KMS-11 (cell line): ENCODE results near the gene EBF4.
"Not testable (repeated sequence)": the region's sequence is repeated elsewhere in the genome, so short reads cannot be mapped to it uniquely, and the experiment has no call there.

ENCODE experiments used
- H2AFZ ChIP-seq: fragments of 200-600 bp; sonication (generic); 2 replicates; pipeline ENCODE4 v1.6.1; 2016; ENCODE audit warnings: antibody characterized with exemption, mixed run types, low read depth
- H3K27ac ChIP-seq: fragments of 200-600 bp; sonication (generic); 2 replicates; pipeline ENCODE4 v1.6.1; 2016; ENCODE audit warnings: mild to moderate bottlenecking, mixed run types
- H3K27me3 ChIP-seq: fragments of 200-600 bp; sonication (generic); 2 replicates; pipeline ENCODE4 v1.6.1; 2017; ENCODE audit warnings: mild to moderate bottlenecking, low read depth, mixed run types, moderate library complexity; ENCODE audit not compliant: insufficient read depth
- H3K36me3 ChIP-seq: fragments of 200-600 bp; sonication (generic); 2 replicates; pipeline ENCODE4 v1.6.1; 2017; ENCODE audit warnings: mild to moderate bottlenecking, mixed run types; ENCODE audit not compliant: insufficient read depth
- H3K4me1 ChIP-seq: fragments of 200-600 bp; sonication (generic); 2 replicates; pipeline ENCODE4 v1.6.1; 2016; ENCODE audit warnings: mild to moderate bottlenecking, low read depth, mixed run types; ENCODE audit not compliant: poor library complexity, severe bottlenecking
- H3K4me2 ChIP-seq: fragments of 200-600 bp; sonication (generic); 2 replicates; pipeline ENCODE4 v1.7.0; 2016; ENCODE audit warnings: mild to moderate bottlenecking, mixed run types
- H3K4me3 ChIP-seq: fragments of 200-600 bp; sonication (generic); IDR thresholded peaks from 2 replicates; pipeline ENCODE4 v1.6.1; 2017; ENCODE audit warnings: low read depth, low read length, mixed read lengths; ENCODE audit not compliant: insufficient read depth
- H3K79me2 ChIP-seq: fragments of 200-600 bp; sonication (generic); 2 replicates; pipeline ENCODE4 v1.6.1; 2016; ENCODE audit warnings: low read depth, mixed run types; ENCODE audit not compliant: insufficient read depth
- H3K9ac ChIP-seq: fragments of 200-600 bp; sonication (generic); 2 replicates; pipeline ENCODE4 v1.6.1; 2016; ENCODE audit warnings: mild to moderate bottlenecking, mixed run types
- H4K20me1 ChIP-seq: fragments of 200-600 bp; sonication (generic); 2 replicates; pipeline ENCODE4 v1.6.1; 2016; ENCODE audit warnings: mild to moderate bottlenecking, mixed run types; ENCODE audit not compliant: insufficient read depth
- CTCF ChIP-seq: fragments of 200-600 bp; sonication (generic); conservative IDR thresholded peaks from 2 replicates; pipeline ENCODE4 v1.6.1; 2017; ENCODE audit warnings: low read depth, mild to moderate bottlenecking, antibody characterized with exemption, low read length, moderate library complexity, mixed read lengths

Gene EBF4

DNA sequence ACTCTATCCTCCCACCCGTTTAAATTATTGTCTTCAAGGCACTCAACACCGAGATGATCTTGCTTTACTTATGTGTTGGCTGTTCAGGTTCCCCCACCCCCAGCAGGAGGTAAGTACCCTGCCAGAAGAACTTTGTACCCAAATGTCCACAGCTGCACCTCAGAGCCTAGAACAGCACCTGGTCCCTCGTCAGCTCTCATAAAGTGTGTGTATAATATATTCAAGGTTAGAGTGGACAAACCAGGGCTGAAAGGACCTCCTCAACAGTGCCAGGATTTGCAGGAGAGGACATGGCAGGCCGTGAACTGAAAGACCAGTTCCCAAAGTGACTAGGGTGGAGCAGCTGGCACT, 113.7 kb downstream of the EBF4 start:
- Histone ChIP-seq H2AFZ (no peak overlapping the region), H4K20me1 (no peaks in the 10 kb centered on the region), H3K27me3 (no peaks in the 10 kb centered on the region), H3K4me2 (no peak overlapping the region), H3K27ac (no peak overlapping the region), H3K4me3 (no peak overlapping the region), H3K9ac (no peak overlapping the region), H3K4me1 (no peaks in the 10 kb centered on the region), H3K36me3 (no peaks in the 10 kb centered on the region), H3K79me2 (no peaks in the 10 kb centered on the region)
- TF ChIP-seq CTCF = no peak

- Histone ChIP-seq H4K20me1 (no peaks in the 10 kb centered on the region), H3K4me3 (no peak overlapping the region), H3K27ac (no peak overlapping the region), H3K36me3 (no peaks in the 10 kb centered on the region), H2AFZ (no peak overlapping the region), H3K79me2 (no peaks in the 10 kb centered on the region), H3K4me1 (no peaks in the 10 kb centered on the region), H3K27me3 (no peaks in the 10 kb centered on the region), H3K4me2 (no peak overlapping the region), H3K9ac (no peak overlapping the region)
- TF ChIP-seq CTCF = no peak
Observed at GRCh38 chr20:2807019-2807418, 114.4 kb downstream of the EBF4 start.

DNA sequence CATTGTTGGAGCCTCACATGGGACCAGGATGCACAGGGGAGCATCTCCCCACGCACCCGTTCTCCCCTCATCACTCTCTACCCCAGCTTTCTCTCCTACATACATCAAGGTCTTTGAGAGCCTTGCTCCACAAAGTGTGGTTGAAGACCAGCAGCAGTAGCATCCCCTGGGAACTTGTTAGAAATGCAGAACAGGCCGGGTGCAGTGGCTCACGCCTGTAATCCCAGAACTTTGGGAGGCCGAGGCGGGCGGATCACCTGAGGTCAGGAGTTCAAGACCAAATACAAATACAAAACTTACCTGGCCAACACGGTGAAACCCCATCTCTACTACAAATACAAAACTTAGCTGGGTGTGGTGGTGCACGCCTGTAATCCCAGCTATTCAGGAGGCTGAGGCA, 115.3 kb downstream of the EBF4 start:
- not testable (repeated sequence) for H4K20me1 ChIP-seq, H3K9ac ChIP-seq, H2AFZ ChIP-seq, H3K79me2 ChIP-seq, H3K27me3 ChIP-seq, H3K4me3 ChIP-seq, H3K36me3 ChIP-seq, H3K4me2 ChIP-seq, H3K27ac ChIP-seq, H3K4me1 ChIP-seq

DNA sequence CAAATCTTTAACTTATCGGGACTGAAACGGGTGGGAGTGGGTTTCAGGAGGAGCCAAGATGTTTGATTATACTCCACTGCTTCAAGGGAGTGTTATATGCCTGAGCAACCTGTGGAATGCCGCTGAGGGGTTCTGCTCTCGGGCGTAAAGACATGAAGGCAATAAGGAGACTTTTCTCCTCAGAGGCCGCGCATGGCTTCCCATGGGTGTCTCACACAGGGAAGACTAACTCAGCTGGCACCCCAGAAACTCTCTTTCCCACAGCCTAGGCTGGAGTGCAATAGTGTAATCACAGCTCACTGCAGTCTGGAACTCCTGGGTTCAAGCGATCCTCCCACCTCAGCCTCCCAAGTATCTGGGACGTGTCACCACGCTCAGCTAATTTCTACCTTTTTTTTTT, 117.1 kb downstream of the EBF4 start:
- no peaks in the 10 kb centered on the region for H3K36me3 ChIP-seq
- no peaks in the 10 kb centered on the region for H3K4me1 ChIP-seq
- H4K20me1 ChIP-seq = no peaks in the 10 kb centered on the region
- no peak overlapping the region for H3K9ac ChIP-seq
- TF ChIP-seq CTCF = no peak
- no peak overlapping the region for H2AFZ ChIP-seq
- H3K27ac ChIP-seq = no peak overlapping the region
- no peaks in the 10 kb centered on the region for H3K79me2 ChIP-seq
- H3K27me3 ChIP-seq = no peaks in the 10 kb centered on the region
- no peak overlapping the region for H3K4me3 ChIP-seq
- H3K4me2 ChIP-seq = no peak overlapping the region
